T-helper 2 cell treated with Interferon-gamma antibody and Interleukin-4, amounts not matched to agents 5 μg/mL and 100 μg/mL, for 36 hours (primary cell): ENCODE data around the gene MCU.
"Not testable (repeated sequence)": the region's sequence is repeated elsewhere in the genome, so short reads cannot be mapped to it uniquely, and the experiment has no call there.

Source experiments
- DNase-seq: peaks from one replicate; pipeline ENCODE4 v3.0.0; 2021; ENCODE audit warnings: low spot score
- H3K27ac Mint-ChIP-seq: one replicate; pipeline ENCODE4 v1.8.0; 2021; ENCODE audit warnings: mild to moderate bottlenecking, mixed read lengths
- H3K27me3 Mint-ChIP-seq: one replicate; pipeline ENCODE4 v1.8.0; 2021; ENCODE audit warnings: low read depth, mixed read lengths
- H3K36me3 Mint-ChIP-seq: one replicate; pipeline ENCODE4 v1.8.0; 2021; ENCODE audit warnings: low read depth, mixed read lengths
- H3K4me1 Mint-ChIP-seq: one replicate; pipeline ENCODE4 v1.8.0; 2021; ENCODE audit warnings: low read depth, mixed read lengths
- H3K4me3 Mint-ChIP-seq: one replicate; pipeline ENCODE4 v1.8.0; 2022; ENCODE audit warnings: mild to moderate bottlenecking, moderate library complexity, mixed read lengths
- H3K9me3 Mint-ChIP-seq: one replicate; pipeline ENCODE4 v1.8.0; 2021; ENCODE audit warnings: mixed read lengths

Gene MCU

DNA sequence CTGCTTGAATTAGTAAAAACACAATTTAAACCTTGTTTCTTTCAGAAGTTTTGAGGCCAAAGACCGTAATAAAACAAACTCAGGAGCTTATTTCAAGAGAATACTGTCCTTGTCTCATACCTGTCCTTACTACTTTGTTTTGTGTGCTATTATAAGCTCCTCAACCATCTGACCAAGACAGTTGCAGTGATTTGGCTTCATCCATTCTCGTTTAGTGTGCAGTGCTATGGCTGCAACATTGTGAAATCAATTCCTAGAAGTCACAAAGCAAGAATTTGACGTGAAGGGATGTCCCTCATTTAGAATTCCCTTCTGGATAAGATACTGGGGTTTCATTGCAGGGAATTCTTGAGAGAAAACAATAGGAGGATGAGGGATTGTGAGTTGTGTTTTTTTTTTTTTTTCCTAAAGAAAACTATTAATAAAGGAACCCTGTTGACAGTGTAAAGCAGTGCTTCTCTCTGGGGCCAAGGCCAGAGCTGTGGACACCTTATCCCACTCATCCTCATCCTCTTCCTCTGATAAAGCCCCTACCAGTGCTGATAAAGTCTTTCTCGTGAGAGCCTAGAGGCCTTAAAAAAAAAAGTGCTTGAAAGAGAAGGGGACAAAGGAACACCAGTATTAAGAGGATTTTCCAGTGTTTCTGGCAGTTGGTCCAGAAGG is 201.3 kb downstream of the MCU start, which contains the start of gene OIT3:
Gene OIT3 (plus strand): TSS at position 604 of the 663 bp plus-strand sequence. CDS start 60 bp downstream, outside the sequence.
- Mint-ChIP-seq H3K9me3 (no peaks in the 10 kb centered on the region), H3K36me3 (peaks cover 3% of the 10 kb centered on the region), H3K4me1 (no peaks in the 10 kb centered on the region), H3K4me3 (no peak within 1 kb of the TSS), H3K27ac (no peak within 1 kb of the TSS), H3K27me3 (no peaks in the 10 kb centered on the region)
- no peak for DNase-seq

GRCh38 chr10:72895236-72895850 is 203.4 kb downstream of the MCU start:
- Mint-ChIP-seq H3K9me3 (no peaks in the 10 kb centered on the region), H3K27me3 (no peaks in the 10 kb centered on the region), H3K36me3 (no peaks in the 10 kb centered on the region), H3K4me3 (no peak overlapping the region), H3K4me1 (no peaks in the 10 kb centered on the region), H3K27ac (no peak overlapping the region)
- DNase-seq: no peak

- no peak for DNase-seq
- Mint-ChIP-seq H3K4me3 (no peak overlapping the region), H3K27me3 (no peaks in the 10 kb centered on the region), H3K4me1 (no peaks in the 10 kb centered on the region), H3K27ac (no peak overlapping the region), H3K36me3 (no peaks in the 10 kb centered on the region), H3K9me3 (no peaks in the 10 kb centered on the region)
Measured at GRCh38 chr10:72898616-72899015, 206.7 kb downstream of the MCU start.

GRCh38 chr10:72899545-72899944 is 207.6 kb downstream of the MCU start:
- Mint-ChIP-seq H3K9me3 (no peaks in the 10 kb centered on the region), H3K36me3 (no peaks in the 10 kb centered on the region), H3K4me3 (no peak overlapping the region), H3K4me1 (no peaks in the 10 kb centered on the region), H3K27ac (no peak overlapping the region), H3K27me3 (no peaks in the 10 kb centered on the region)
- DNase-seq: no peak

DNA sequence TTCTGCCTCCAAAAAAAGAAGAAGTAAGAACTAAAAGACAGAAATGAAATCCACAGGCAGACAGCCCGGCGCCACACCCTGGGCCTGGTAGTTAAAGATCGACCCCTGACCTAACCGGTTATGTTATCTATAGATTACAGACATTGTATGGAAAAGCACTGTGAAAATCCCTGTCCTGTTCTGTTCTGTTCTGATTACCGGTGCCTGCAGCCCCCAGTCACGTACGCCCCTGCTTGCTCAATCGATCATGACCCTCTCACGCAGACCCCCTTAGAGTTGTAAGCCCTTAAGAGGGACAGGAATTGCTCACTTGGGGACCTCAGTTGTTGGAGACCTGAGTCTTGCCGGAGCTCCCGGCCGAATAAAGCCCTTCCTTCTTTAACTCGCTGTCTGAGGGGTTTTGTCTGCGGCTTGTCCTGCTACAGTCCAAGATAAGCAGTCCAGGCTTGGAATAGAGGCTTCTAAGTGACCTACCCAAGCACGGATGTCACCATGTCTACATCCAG is 212.1 kb downstream of the MCU start:
- not testable (repeated sequence) for H3K36me3 Mint-ChIP-seq, H3K4me3 Mint-ChIP-seq, H3K4me1 Mint-ChIP-seq, DNase-seq, H3K27ac Mint-ChIP-seq, H3K9me3 Mint-ChIP-seq, H3K27me3 Mint-ChIP-seq

DNA sequence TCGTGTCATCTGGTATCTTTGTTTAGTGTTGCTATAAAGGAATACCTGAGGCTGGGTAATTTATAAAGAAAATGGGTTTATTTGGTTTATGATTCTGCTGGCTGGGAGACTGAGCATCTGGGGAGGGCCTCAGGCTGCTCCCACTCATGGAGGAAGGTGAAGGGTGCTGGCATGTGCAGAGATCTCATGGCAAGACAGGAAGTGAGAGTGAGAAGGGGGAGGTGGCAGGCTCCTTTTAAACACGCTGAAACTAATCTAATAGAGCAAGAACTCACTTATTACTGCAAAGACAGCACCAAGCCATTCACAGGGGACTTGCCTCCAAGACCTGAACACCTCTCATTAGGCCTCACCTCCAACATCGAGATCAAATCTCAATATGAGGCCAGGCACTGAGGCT is 212.9 kb downstream of the MCU start:
- Mint-ChIP-seq H3K4me1 (no peaks in the 10 kb centered on the region), H3K27me3 (no peaks in the 10 kb centered on the region), H3K27ac (no peak overlapping the region), H3K9me3 (no peaks in the 10 kb centered on the region), H3K36me3 (no peaks in the 10 kb centered on the region), H3K4me3 (no peak overlapping the region)
- DNase-seq: no peak

DNA sequence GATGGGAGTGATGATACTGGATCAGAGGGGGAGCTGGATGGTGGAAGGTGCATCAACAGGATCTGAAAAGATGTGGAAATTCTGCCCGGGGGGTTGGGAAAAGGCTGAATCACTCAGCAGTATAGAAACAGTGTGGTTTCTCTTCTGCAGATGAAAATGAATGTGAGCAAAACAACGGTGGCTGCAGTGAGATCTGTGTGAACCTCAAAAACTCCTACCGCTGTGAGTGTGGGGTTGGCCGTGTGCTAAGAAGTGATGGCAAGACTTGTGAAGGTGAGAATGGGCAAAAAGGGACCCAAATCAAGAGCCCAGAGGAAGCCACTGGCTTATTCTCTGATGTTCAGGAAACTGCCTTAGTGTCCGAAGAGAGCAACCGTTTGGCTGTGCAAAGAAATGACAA is 214.5 kb downstream of the MCU start:
- no peaks in the 10 kb centered on the region for H3K36me3 Mint-ChIP-seq
- no peak overlapping the region for H3K27ac Mint-ChIP-seq
- no peaks in the 10 kb centered on the region for H3K9me3 Mint-ChIP-seq
- DNase-seq: no peak
- no peaks in the 10 kb centered on the region for H3K27me3 Mint-ChIP-seq
- no peak overlapping the region for H3K4me3 Mint-ChIP-seq
- no peaks in the 10 kb centered on the region for H3K4me1 Mint-ChIP-seq

GRCh38 chr10:72910705-72911104 is 218.8 kb downstream of the MCU start:
- Mint-ChIP-seq H3K9me3 (no peaks in the 10 kb centered on the region), H3K4me3 (no peak overlapping the region), H3K4me1 (no peaks in the 10 kb centered on the region), H3K36me3 (no peaks in the 10 kb centered on the region), H3K27me3 (peaks cover 2% of the 10 kb centered on the region), H3K27ac (no peak overlapping the region)
- no peak for DNase-seq

DNA sequence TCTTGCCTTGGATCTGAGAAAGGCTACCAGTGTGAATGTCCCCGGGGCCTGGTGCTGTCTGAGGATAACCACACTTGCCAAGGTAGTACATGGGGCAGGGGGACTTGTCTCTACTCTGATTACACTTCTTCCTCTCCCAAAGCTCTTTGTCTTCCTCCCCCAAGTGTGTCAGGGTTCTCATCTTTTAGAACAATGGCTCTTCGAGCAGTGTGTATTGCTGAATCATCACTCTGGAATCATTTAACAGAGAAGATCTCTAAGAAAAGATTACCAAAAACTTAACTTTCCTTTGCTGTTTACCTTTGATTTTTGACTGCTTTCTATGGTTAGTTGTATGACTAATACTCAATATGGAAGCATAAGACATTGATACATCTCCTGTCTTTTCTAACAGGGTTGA is 219.8 kb downstream of the MCU start:
- Mint-ChIP-seq H3K4me3 (no peak overlapping the region), H3K4me1 (no peaks in the 10 kb centered on the region), H3K27me3 (peaks cover 2% of the 10 kb centered on the region), H3K27ac (no peak overlapping the region), H3K9me3 (no peaks in the 10 kb centered on the region), H3K36me3 (no peaks in the 10 kb centered on the region)
- no peak for DNase-seq

GRCh38 chr10:72912736-72913135 is 220.8 kb downstream of the MCU start:
- Mint-ChIP-seq H3K9me3 (no peaks in the 10 kb centered on the region), H3K27ac (no peak overlapping the region), H3K4me3 (no peak overlapping the region), H3K36me3 (no peaks in the 10 kb centered on the region), H3K4me1 (no peaks in the 10 kb centered on the region), H3K27me3 (peaks cover 2% of the 10 kb centered on the region)
- DNase-seq: no peak

- no peaks in the 10 kb centered on the region for H3K36me3 Mint-ChIP-seq
- no peak for DNase-seq
- H3K9me3 Mint-ChIP-seq: no peaks in the 10 kb centered on the region
- no peaks in the 10 kb centered on the region for H3K4me1 Mint-ChIP-seq
- no peak overlapping the region for H3K27ac Mint-ChIP-seq
- H3K27me3 Mint-ChIP-seq: peaks cover 4% of the 10 kb centered on the region
- H3K4me3 Mint-ChIP-seq: no peak overlapping the region
Measured at GRCh38 chr10:72913287-72913686, 221.3 kb downstream of the MCU start.

- not testable (repeated sequence) for H3K4me3 Mint-ChIP-seq, H3K27ac Mint-ChIP-seq, DNase-seq, H3K36me3 Mint-ChIP-seq, H3K4me1 Mint-ChIP-seq
- Mint-ChIP-seq H3K27me3 (peaks cover 24% of the 10 kb centered on the region), H3K9me3 (peaks cover 12% of the 10 kb centered on the region)
Measured at GRCh38 chr10:72917201-72917600, 225.3 kb downstream of the MCU start.

DNA sequence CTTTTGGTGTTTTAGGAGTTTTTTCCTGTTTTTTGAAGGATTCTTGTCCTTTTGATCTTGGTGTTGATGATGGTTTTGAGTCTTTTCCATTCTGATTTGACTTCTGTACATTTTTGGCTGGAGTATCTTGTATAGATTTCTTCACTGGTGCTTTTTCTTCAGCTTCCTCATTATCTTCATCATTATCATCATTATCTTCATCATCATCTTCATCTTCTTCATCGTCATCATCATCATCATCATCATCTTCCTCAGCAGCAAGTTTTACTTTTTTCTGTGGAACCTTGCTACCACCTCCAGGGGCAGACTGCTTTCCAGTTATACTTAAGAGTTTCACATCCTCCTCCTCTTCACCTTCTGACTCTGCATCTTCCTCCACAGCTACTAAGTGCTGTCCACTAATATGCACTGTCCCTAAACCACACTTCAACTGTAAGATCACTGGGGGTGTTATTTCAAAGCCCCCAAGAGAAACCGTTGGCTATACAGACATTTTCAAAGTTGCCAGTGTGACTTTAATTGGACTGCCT is 225.9 kb downstream of the MCU start:
- peaks cover 15% of the 10 kb centered on the region for H3K9me3 Mint-ChIP-seq
- DNase-seq, H3K4me3 Mint-ChIP-seq, H3K4me1 Mint-ChIP-seq, H3K27ac Mint-ChIP-seq, H3K36me3 Mint-ChIP-seq: not testable (repeated sequence)
- H3K27me3 Mint-ChIP-seq: peaks cover 24% of the 10 kb centered on the region

DNA sequence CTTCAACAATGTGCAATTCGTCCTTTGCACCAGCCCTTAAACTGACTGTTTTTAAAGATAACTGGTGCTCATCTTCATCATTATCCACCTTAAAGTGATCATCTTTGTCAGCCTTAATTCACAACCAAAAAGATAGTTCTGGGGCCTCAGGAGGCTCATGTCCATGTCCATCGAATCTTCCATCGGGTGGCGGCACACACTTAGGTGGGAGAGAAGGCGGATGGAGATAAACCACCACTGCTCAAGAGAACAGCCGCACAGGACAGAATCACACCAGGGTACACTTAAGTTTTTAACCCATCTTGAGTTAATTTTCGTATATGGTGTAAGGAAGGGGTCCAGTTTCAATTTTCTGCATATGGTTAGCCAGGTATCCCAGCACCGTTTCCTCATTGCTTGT is 226.4 kb downstream of the MCU start:
- peaks cover 15% of the 10 kb centered on the region for H3K9me3 Mint-ChIP-seq
- DNase-seq: no peak
- H3K4me3 Mint-ChIP-seq: no peak overlapping the region
- no peaks in the 10 kb centered on the region for H3K36me3 Mint-ChIP-seq
- H3K4me1 Mint-ChIP-seq: no peaks in the 10 kb centered on the region
- peaks cover 24% of the 10 kb centered on the region for H3K27me3 Mint-ChIP-seq
- no peak overlapping the region for H3K27ac Mint-ChIP-seq
